HG03342 (cell line): Measurements from ENCODE around the gene RPL5.

ENCODE experiments used
- ATAC-seq: cut with Tn5 transposase; IDR thresholded peaks from one replicate; pipeline ENCODE4 v1.9.1; 2021; ENCODE audit warnings: mild to moderate bottlenecking, moderate library complexity; ENCODE audit not compliant: unreplicated experiment

Gene RPL5

DNA sequence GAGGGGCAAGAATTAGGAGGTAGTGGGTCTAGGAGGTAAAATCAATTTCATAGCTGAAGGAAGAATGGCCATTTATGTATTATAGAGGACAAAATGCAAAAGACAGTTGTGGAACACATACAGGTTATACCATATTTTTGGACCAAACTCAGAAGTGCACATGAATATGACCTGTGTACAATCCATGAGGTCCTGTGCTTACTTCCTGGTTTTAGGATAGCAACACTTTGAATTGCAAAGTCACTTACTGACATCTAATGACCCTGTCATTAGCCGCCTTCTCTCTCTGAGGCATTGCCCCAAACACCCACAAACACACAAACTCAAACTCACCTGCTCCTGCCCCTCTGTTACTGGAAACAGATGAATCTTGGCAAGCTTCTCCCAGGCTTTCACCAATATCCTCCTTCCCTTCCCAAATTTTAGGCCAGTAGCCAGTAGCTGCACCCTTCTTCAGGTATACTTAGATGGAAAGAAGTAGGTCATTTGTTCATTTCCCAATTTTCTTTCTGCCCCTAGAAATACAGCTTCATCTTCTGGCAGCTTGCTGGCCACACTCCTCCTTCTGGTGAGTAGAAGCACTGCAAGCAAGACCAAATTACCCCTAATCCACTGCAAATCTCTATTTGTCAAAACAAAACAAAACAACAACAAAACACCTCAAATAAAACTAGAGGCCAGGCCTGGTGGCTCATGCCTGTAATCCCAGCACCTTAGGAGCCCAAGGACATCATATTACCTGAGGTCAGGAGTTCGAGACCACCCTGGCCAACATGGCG lies 13.7 kb upstream of the RPL5 start:
- peak; percentile 77 for ATAC-seq

GRCh38 chr1:92820024-92820423 lies 11.8 kb upstream of the RPL5 start:
- ATAC-seq, result no peak

DNA sequence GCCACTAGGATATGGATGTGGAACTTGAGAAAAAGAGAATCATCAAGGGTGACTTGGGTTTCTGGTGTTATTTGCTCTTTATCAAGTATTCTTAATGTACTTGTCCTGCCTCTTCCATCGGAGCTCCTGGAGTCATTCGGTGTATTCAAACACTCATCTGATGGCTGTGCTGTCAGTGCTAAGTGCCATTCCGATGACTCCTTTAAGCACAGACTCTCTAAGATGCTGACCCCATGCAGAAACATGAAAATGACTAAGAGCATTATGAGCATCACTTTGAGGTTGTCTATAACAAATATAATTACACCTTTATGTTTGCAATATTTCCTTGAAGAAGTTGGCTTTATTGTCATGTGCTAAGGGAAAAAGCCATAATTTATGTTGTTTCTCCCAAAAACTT lies 11.3 kb upstream of the RPL5 start:
- ATAC-seq, result no peak

- ATAC-seq, result no peak
Observed at GRCh38 chr1:92822879-92823278, 9.0 kb upstream of the RPL5 start.

- ATAC-seq, result no peak
Observed at GRCh38 chr1:92826792-92827191, 5.0 kb upstream of the RPL5 start.

DNA sequence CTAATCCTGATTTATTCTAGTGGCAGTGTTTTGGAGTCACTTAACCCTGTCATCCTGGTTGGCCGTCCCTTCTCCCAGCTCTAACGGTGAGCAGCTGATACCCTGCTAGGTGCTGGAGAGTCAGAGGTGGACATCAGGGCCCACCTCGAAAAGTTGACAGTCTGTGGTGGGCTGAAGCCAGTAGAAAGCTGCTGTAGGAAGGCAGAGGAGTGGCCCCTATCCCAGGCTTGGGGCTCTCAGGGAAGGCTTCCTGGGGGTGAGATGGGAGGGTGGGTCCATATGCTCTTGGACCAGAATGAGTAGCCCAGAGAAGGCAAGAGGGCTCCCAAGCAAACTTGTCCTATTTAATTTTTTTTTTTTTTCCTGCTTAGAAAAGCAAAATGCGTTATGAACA lies 475 bp upstream of the RPL5 start:
- ATAC-seq, result peak; percentile 2

GRCh38 chr1:92832537-92833114 lies 786 bp downstream of the RPL5 start:
- ATAC-seq, result no peak

DNA sequence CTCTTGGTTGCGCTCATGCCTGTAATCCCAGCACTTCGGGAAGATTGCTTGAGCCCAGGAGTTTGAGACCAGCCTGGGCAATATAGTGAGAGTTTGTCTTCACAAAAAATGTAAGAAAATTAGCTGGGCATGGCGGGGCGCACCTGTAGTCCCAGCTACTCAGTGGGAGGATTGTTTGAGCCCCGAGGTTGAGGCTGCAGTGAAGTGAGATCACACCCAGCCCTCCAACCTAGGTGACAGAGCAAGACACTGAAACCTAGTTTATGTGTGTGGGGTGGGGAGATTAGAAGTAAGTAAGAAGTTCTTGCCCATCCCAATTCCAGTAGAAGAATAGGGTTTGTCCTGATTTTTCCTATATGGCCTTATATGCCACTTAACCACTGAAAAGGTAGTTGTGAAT lies 2.0 kb downstream of the RPL5 start:
- no peak for ATAC-seq

DNA sequence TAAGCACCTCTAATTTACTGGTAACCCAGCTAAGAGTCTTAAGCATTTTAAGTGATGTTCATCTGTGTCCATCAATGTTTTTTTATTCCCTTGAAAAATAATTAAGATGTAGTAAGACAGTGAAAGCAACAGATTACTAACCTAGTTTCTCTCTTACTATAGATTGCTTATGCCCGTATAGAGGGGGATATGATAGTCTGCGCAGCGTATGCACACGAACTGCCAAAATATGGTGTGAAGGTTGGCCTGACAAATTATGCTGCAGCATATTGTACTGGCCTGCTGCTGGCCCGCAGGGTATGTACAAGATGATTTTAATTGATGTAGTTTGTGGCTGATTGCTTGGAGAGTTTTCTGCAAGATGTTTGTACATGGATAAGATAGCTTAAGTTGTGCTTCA lies 2.8 kb downstream of the RPL5 start:
- ATAC-seq, result no peak

GRCh38 chr1:92837062-92837461 lies 5.2 kb downstream of the RPL5 start:
- no peak for ATAC-seq

- ATAC-seq, result no peak
Observed at GRCh38 chr1:92838519-92838918, 6.7 kb downstream of the RPL5 start.

- ATAC-seq, result no peak
Observed at GRCh38 chr1:92839442-92839841, 7.6 kb downstream of the RPL5 start.

DNA sequence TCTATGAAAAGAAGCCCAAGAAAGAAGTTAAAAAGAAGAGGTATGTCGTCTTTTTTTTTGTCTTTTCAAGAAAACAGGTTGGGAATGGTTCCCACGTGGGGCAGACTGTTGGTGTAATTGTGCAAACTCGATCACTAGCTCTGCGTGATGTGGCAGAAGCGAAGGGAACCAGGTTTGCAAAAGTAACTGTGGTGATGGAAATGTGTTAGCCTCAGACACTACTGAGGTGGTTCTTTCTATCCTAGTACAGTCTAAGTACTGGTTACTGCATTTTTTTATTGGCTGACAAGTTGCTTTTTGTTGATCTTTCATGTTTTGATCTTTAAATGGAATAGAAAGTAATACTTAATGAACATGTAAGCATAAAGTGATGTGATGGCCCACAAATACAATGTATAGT lies 8.8 kb downstream of the RPL5 start:
- no peak for ATAC-seq

DNA sequence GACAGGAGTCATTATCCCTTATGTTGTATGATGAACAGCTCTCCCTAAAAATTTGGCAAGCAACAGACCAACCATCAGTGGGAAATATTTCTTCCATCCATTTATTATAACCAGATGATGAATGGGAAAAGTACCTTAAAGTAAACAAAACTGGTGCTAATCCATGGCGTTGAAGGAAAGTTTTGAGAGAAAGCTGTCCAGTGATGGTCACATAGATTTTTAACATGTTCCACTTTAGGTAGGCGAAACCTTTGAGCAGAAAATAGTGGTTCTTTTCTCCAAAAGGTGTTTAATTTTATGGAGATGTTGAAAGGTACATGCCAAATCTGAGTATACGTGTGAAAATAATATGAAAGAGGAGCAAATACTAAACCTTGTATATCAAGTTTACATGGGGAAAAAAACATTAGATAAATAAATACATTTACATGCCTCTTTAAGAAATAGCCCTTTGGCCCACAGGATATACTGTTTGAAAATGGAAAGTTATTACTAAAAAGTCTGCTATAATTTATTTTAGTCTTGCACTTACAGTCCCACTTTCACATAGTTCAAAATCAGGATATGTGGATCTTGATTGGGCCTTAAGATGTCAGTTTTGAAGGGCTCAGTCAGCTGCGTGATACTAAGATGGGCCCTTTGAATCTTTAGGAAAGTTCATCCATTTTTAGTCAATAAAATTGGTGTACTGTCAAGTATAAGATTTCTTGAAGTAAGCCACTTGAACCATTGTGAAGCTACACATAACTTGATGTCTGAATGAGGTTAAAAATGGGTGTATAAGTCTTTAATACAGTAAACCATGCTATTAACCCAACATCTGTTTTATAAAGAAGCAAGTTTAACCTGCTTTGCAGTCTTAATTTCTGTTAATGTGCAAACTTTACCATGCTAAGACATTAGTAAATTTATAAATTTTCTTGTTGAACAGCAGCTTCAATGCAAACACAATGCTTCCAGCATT lies 10.5 kb downstream of the RPL5 start:
- ATAC-seq, result no peak

DNA sequence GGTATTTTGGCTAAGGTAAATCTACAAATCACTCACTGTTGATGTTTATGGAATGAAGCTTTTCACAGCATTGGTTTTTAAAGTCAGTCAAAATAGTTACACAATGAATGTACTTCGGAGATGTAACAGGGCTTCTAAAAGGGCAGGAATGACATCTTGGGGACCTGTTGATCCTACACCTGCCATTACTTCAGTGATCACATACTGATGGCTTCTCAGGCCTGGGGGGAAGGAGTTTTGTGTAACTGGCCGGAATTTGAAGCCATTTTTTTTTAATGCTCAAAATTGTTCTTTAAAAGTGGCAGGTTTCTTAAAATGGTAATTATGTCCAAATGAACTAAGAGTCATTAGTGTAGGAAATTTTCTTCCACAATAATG lies 11.2 kb downstream of the RPL5 start:
- no peak for ATAC-seq

DNA sequence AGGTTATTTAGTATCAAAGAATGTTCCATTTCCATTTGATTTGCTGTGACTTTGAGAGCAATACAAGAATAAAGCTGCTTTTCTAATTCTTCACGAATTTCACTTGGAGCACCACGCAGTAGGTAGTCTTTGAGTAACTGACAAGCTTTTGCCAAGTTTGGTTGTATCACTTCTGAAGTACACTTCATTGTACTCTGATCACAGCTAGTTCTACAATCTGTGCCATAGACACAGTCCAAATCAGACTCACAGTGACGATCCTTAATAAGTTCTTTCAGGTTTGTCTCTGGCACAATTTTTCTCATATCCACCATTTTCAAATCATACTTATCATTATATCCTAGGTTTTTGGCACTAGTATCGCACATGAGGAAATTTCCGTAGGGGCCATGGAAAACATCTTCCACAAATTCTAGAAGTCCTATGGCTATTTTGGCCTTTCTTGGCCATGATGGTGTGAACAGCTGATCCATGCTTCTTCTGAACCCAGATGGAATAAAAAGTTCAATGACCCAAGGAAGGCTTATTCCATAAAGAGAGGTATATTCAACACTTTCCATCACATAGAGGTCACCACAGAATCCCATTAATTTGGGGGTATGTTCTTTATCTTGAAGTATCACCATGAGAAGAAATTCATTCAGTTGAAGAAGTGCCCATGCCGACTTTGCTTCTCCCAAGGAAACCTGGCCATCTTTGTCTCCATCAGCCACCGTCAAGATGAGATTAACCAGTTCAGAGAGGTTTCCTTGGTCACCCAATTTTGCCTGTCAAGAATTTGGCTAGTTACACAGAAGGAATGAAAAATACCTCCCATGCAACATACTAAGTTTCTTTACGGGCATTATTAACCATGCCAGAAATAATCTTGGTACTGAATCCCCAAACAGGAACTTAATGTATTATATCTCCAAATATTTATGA lies 11.9 kb downstream of the RPL5 start:
- ATAC-seq, result no peak

GRCh38 chr1:92844439-92844838 lies 12.6 kb downstream of the RPL5 start:
- no peak for ATAC-seq

GRCh38 chr1:92845908-92846307 lies 14.1 kb downstream of the RPL5 start:
- ATAC-seq, result no peak

- ATAC-seq, result no peak
Observed at GRCh38 chr1:92848201-92848600, 16.4 kb downstream of the RPL5 start.

DNA sequence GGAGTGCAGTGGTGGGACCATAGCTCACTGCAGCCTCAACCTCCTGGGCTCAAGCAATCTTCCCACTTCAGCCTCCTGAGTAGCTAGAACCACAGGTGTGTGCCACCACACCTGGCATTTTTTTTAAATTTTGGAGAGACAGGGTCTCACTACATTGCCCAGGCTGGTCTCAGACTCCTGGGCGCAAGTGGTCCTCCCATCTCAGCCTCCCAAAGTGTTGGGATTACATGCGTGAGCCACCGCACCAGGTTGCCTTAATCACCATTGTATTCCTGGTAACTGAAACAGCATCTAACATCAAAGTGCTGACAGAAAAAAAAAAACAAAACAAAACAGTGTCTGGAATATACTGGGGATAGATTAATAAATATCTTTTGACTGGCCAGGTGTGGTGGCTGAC lies 18.2 kb downstream of the RPL5 start:
- no peak for ATAC-seq

GRCh38 chr1:92851729-92852128 lies 19.9 kb downstream of the RPL5 start:
- no peak for ATAC-seq
